Muscle of back (tissue), 11 donors: ENCODE measurements around the gene DAPK2. TPM values are rescaled to one million over a fixed set of nuclear protein-coding genes. Genes with fewer than 3 reads are reported as not detected.
"Not testable (repeated sequence)": the region's sequence is repeated elsewhere in the genome, so short reads cannot be mapped to it uniquely, and the experiment has no call there.

Experiments used
- DNase-seq, 3 donors: peaks; one replicate each; pipeline versions ENCODE4 v3.0.0 to v3.0.0-alpha.2; 2013
- polyA plus RNA-seq, 10 donors: library from polyadenylated mRNA; unstranded; fragments of 120-200 nt; gene quantifications; one replicate each; pipeline ENCODE4 v1.2.1, GENCODE V29; 2013; ENCODE audit not compliant: insufficient read length in 10 of 10

The DAPK2 gene
- polyA plus RNA-seq, 10 donors, result 2.3 to 5.6 (median 3.4) TPM

DNA sequence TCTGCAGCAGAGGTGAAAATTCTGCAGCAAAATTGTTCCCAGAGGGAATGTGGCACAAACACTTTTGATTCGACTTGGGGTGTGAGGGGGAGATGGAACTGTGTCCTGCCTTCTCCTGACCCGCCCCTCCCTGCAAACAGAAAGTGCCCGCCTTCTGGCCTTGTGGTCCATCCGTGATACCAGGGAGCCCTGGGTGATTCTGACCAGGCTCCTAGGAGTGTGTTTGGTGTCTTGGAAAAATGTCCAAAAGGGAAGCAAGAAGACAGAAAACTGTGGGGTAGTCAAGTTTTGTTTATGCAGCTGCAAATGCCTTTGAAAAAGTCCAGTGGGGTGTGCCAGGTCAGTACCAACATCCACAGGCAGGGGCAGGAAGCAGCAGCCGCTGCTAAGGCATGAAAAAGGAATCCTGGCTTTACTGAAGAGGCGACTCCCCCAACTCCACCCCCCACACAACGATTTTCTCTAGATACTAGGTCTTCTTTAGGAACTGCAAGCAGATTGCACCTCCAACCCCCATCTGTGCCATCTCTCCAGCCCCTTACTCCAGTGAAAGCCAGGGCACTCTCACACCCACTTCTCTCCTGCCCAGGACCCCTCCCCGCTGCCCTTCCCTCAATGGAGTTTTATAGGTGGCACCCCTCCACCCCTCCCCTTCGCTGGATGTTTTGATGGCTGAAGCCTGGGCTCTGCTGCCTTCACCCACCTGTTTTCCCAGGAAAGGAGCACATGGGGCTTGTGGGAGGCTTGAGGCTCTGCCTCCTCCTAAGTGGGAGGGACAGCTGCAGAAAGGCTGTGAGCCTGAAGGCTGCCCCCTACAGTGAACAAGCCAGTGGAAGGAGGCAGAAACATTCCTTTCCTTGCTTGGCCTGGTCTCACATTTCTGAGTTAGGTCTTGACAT lies 130.2 kb downstream of the DAPK2 start:
- peak in 1 of 3 donors; percentile 39 for DNase-seq

DNA sequence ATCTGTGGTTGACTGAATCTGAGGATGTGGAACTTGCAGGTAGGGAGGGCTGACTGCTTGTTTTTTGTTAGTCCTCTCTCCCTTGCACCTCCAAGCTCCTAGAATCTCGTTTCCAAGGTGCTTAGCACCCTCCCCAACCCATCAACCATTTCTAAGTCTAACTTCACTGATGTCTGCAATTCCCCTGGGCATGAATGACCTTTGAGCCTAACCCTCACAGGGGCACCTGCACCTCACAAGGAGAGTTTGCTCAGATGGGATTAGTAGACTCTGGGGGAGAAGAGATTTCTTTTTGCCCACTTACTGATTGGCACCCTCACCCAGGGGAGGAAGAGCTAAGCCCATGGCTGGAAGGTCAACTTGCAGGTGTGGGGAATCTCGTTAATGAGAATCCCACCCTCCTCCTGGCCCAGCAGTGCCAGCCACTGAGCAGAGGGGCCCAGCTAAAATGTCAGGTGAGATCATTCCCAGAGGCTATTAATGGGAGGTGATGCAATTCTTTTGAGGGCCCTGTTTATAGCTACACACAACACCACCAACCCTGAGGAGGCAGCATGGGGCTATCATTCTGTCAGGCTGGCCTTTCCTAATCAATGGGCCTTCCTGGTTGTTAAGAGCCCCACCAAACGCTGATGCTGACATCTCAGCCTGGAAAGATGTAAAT lies 130.9 kb downstream of the DAPK2 start:
- no peak for DNase-seq

DNA sequence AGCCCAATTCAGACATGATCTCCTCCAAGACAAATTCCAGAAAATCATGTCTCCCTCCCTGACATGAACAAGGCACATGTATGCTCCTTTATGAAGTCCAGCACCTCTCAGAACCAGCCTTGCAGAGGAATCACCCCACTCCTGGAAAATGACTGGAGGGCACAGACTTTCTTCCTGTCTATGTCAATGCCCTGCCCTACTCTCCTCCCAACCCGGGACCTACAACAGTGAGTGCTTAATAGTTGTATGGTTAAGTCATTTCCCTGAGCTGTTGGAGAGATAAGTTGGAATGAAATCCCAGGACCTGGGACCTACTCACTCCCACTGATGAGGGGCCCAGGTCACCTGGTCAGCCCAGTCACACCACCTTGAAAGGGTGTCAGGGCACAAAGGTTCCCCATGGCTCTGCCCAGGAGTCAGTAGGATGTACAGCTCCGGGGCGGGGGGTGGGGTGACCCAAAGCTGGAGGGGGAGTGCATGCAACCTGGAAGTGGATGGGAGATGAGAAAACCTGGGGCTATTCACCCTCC lies 132.4 kb downstream of the DAPK2 start:
- DNase-seq, result no peak

DNA sequence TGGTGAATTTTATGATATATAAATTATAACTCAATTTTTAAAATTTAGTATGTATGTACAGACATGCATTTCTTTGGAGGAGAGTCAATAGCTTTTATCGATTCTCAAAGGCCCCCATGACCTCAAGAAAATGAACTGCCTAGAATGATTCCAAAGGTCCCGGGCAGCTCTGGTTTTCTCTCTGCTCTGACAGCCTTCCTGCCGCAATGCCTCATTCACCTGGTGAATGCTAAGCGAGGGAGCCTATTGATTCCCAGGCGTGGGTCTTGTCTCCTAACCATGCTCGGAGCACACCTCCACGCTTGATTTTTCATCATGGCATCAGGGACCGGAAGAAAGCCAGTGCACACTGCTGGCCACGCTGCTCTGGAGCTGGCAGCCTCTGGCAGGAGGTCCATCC lies 132.9 kb downstream of the DAPK2 start:
- DNase-seq, result no peak

DNA sequence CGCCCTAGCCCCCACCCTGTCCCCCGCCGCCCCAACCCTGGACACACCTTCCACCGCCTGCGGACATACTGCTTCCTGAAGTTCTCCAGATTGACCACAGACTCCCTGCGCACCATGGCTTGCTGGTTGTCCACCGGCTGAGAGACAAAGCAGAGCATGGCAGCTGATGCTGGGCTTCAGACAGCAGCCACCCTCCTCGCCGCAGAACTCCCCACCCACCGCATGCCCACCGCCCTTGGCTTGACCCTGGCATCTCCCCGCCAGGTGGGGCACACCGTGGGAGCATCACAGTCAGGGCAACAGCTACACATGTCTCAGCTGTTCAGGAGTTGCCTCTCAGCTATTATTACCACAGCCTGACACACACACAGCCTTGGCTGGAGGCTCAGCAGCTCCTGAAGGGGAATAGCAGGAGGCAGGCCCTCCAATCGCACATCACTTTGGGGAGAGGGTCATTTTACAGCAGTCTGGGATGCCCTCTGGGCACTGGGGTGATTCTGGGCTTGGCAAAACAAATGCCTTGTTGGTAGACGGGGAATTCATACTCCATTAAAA lies 134.1 kb downstream of the DAPK2 start:
- no peak for DNase-seq

DNA sequence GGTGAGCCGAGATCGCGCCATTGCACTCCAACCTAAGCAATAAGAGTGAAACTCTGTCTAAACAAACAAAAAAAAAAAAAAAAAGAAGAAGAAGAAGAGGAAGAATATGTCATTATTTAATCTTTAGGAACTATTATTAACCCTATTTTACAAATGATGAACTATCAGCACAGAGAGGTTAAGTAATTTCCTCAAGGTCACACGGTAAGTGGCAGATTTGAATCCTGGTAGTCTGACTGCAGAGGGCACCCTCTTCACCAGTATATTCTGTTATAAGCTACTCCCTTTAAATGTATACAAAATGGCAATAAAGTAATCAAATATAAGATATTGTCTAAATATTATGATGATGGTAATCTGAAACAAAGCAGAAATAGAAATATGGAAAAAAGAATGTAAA lies 135.1 kb downstream of the DAPK2 start:
- DNase-seq, result no peak

DNA sequence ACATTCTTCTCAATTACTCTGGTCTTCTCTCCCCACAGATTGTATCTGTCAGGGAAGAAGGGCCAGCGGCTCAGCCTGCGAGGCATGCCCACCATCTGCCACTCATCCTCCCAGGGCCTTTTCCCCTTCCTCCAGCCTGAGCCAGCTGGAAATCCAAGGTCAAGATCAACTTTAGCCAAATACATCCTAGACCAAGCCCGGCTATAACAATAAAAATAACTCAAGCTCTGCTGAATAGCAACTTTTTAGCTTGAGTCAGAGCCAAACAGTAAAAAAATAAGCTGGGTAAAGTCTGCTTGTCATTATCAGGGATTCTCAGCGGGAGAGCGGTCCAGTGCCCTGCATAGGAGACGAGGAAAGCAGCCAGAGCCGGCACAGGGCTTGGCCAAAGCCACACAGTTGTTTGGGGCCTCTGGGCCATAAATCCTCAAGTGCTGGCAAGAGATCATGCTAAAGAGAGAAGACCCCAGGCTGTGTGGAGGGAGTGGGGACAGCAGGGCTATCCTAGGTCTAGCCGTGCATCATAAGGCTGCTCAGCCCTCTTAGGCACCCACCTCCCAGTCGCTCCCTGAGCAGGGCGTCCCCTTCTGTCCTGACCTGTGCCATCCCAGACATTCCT lies 136.4 kb downstream of the DAPK2 start:
- DNase-seq, result peak in 2 of 3 donors; percentile 25 to 42

DNA sequence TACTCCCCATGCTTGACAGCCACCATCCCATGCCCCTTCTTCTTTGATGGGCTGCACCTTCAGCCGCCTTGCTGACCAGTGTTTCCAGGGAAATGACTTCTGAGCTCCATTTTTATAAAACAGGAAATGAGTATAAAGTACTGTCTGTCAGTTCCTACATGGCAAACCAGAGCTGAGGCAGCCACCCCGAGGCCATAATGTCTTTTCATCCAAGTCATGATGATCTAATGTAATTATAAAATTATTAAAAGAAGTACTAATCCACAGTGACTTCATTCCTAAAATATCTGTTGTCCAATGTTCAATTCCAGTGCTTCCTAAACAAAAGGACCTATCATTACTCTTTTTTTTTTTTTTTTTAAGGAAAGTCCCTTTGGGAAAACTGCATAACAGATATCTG lies 137.3 kb downstream of the DAPK2 start:
- no peak for DNase-seq

DNA sequence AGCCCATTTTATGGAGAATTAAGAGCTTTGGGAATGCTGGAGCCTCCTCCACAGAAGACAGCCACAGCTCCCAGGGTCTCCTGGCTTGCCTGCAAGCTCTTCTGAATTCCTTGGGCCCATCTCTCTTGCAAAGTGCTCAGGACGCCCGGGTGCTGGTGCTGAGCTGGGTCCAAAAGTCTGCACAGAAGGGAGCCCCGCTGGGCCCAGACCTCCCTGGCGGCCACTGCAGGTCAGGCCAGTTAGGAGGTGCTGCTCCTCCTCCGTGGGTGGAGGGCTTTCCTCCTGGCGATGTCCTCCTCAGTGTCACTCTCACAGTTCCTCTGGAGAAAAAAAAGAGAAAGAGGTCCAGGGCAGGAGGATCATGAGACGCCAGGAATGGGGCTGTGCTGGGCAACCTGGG lies 138.0 kb downstream of the DAPK2 start:
- no peak for DNase-seq

DNA sequence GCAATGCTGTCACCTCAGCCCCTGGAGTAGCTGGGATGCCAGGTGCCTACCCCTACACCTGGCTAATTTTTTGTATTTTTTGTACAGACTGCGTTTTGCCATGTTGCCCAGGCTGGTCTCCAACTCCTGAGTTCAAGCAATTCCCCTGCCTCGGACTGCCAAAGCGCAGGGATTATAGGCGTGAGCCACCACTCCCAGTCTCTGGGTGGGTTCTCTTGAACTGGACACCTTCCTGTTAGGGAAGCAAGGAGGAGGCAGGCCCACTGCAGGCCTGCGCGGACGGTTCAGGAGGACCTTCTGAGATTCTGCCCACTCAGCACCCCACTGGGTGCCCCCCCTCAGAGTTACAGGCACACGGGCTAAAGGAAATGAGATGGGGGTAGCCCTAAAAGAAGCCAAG lies 138.8 kb downstream of the DAPK2 start:
- no peak for DNase-seq

DNA sequence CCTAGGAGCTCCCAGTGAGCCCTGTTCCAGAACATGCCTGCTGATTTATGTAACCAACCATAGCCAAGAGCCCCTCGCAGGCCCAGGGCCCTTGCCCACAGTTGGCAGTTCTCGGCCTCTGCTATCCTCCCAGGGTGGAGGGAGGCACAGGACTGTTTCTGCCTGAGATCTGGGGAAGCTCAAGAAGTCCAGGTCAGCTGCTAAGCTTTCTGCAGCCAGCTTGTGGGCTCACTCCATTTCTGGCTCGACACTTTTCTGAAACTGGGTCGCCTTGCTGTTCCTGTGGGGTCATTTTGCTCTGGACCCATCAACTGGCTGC lies 140.1 kb downstream of the DAPK2 start:
- DNase-seq, result no peak

DNA sequence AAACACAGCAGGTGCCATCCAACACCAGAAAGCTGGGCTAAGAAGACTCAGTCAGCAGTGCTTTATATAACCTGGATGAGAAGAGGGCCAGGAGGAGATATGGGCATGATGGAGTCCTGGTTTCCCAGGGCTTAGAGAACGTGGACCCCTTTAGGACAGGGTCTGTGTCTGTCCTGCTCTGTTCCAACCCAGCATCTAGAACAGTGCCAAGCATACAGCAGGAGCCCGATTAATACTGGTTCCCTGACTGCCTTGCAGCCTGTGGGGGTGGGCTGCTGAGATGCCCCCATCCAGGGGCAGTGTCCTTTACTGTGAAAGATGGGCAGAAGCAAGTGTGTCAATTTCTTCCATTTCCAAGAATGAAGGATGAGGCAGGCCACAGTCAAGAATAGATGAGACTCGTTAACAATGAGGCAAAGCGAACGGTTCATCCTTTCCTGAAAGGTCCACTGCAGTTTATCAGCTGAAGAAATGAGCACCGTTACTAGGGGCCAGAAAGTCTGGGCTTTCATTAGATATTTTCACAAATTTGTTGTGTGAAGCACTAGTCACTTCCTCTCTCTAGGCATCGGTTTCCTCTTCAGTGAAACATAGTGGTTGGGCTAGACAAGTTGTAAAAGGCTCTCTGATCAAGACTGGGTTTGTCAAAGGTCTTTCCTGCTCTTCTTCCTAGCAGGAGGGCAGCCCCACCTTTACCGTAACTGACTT lies 140.6 kb downstream of the DAPK2 start:
- DNase-seq, result no peak

DNA sequence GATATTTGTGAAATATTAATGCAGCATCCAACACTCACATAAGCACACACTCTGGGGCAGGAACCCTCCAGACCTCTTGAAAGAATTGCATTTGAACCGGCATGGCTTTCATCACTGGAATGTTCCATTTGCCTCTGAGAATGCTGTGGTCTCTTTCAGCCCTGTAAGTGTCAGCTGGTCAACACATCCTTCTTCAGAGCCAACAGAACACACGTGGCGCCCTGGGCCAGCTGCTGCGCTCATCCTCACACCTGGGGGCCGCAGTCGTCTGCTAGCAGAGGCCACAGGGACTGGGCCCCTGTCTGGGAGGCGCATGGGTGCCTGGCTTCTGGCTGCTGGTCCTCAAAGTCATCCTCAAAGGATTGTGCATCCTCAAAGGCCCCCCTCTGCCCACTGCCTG lies 141.2 kb downstream of the DAPK2 start:
- no peak for DNase-seq

DNA sequence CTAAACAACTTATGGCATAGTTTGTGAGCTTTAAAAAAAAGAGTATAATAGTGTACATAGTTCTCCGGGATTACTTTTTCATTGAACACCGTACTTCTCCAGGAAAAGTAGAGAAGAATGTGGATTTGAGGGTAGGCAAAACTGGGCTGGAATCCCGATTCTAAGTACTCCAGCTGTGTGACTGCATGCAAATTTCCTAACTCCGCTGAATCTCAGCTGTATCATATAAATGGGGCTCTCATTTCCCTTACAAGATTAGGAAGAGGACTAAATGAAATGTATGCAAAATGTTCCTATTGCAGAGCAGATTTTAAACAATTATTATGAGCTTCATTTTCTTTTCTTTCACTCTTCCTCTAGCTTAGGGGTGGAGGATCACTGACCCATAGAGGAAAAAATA lies 142.2 kb downstream of the DAPK2 start:
- no peak for DNase-seq

DNA sequence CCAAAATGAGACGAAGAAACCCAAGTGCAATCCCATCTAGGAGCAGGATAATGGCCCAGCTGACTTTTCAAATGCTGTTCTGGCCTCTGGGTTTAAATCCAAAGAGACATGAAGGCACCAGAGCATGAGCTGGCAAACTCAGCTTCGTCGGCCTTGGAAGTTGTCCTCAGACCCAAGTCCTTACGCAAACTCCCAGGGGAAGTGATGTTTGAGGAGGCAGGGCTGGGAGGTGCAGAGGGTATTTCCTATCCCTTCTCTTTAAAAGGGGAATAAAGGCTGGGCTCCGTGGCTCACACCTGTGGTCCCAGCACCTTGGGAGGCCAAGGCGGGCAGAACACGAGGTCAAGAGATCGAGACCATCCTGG lies 143.6 kb downstream of the DAPK2 start:
- no peak for DNase-seq

DNA sequence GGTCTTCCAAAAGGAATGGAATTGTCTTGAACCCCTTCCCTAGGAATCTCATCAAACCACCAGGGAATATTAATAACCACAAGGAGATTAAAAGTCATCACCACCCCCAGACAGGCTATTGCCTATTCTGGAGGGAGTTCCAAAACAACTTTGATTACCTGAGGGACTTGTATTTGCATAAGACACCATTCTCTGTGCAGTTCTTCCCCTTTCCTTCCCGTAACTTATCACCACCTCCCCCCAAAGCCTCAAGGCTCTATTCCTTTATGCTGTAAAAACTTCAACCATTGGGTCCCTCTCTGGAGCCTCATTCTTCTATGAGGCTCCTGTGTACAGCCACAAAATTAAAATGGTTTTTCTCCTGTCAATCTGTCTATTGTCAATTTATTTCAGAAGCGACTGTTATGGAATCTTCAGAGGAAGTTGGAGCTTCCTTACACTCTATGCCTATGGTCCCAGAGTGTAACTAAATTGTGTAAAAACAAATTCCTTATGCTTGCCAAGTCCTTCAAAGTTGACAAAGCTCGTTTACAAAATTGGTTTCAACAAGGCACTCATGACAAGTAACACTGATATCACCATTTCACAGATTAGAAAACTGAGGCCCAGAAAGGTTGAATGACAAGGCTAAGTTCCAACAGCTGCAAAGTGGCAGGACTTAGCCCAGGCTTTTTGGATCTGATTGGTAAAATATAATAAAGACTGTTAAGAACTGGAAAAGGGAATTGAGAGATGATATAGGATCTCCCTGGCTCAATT lies 144.2 kb downstream of the DAPK2 start:
- DNase-seq, result no peak

DNA sequence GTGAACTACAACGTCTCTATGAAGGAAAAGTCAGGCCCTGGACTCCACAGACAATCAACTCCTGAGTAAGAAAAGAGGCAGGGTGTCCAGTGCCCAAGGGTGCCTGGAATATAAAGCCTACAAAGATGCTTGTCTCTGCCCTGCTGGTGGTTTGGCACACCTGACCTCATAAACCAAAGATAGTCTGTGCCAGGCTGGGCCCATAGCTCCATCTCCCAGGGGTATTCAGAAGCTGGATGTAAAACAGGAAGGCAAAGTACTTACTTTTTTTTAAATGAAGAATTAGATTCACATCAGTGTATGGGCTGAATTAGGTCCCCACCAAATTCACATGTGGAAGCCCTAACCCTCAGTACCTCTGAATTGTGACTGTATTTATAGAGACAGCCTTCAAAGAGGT lies 146.0 kb downstream of the DAPK2 start:
- DNase-seq, result no peak

DNA sequence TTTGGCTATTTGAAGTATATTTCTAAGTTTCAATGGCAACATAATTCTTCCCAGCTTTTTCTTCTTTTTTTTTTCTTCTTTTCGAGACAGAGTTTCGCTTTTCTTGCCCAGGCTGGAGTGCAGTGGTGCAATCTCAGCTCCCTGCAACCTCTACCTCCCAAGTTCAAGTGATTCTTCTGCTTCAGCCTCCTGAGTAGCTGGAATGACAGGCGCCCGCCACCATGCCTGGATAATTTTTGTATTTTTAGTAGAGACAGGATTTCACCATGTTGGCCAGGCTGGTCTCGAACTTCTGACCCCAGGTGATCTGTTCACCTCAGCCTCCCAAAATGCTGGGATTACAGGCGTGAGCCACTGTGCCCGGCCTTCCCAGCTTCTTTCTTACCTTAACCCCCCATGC lies 146.7 kb downstream of the DAPK2 start:
- DNase-seq, result not testable (repeated sequence)

DNA sequence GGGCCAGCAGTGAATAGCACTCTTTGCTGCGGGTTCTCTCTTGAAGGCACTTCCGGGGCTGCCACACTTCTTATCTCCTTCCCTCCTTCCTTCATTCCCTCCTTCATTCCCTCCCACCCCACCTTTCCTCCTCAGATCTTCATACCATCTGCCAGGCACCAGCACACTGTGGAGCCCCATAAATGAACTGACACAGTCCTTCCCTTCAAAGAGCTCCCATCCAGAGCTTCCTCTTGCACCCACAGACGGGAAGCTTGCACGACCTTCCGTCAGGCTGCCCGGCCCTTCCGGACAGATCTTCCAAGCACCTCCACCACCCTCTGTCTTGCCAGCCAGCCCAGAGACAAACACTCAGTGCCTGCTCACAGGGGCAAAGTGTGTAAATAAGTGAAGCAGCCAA lies 147.1 kb downstream of the DAPK2 start:
- DNase-seq, result no peak

DNA sequence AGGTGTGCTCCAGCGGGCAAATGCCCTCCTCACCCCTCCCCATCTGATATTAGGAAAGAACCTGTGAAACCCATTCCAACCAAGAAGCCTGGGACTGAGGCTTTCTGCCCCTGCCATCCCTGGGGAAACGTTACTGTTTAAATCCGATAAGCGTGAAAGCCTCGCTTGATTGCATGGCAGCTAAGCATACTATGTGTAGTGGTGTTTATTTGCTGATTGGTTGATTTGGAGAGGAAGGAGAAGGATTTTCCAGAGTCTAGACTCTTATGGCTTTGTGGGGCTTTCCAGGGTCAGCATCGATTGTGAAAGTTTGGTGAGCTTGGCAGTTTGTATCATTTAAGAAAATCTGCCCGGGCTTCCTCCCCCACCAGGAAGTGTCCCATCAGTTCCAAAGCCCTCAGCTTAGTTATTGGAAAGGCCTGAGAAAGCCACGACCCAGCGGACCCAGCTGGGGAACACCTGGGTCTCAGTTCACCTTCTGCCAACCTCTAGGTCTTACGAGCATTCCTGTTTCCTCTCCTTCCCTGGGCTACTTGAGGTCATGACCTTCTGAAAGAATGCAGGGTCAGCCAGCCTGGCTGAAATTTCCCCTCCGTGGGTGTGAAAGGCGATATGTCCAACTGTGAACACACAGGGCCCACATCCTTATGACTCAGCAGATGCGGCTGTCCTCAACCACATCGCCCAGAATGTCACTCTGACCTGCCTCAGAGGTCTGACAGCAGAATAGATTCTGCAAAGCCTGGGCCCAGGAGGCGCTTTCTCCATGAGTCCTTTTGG lies 149.8 kb downstream of the DAPK2 start:
- DNase-seq, result peak in 1 of 3 donors; percentile 48
